H4 (cell line): ENCODE measurements around the gene GCHFR. TPM values are rescaled to one million over a fixed set of nuclear protein-coding genes. Genes with fewer than 3 reads are reported as not detected.

ENCODE experiments used
- DNase-seq: peaks from one replicate; pipeline ENCODE4 v3.0.0-alpha.2; 2015; ENCODE audit warnings: low spot score
- total RNA-seq: library from RNA; depleted of rRNA; stranded (reverse); fragments of >200 nt; shearing (Covaris generic); gene quantifications from 2 replicates; pipeline ENCODE4 v1.2.3, GENCODE V29; 2014; rRNA removed

GCHFR gene
- total RNA-seq, 1 experiment from 2014 or later: 43.2 TPM

- DNase-seq: no peak
Observed at GRCh38 chr15:40808861-40809450, 45.1 kb downstream of the GCHFR start.

DNA sequence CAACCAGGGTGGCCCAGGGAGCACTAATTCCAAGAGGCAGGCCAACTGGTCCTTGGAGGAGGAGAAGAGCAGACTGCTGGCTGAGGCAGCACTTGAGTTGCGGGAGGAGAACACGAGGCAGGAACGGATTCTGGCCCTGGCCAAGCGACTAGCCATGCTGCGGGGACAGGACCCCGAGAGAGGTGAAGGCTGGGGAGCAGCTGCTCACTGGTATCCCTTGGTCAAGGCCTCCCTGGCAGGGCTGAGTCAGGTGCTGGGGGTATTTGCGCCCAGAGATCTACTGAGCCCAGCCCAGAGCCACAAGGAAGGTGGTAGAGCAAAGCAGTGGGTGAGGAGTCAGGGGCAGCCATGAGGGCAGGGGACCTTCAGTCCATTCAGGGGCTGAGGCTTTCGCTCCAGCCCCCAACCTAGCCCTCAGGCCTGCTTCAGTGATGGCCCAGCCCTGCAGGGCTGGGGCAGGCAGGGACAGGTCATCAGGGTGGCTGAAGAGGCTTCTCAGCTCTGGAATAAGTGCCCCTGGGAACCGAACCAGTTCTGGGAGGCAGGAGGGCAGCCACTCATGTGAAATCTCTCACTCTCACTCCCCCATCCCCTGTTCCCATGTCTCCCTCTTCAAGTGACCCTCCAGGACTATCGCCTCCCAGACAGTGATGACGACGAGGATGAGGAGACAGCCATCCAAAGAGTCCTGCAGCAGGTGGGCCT, 49.0 kb downstream of the GCHFR start:
- DNase-seq: no peak

- DNase-seq: no peak
Observed at GRCh38 chr15:40815042-40815698, 51.3 kb downstream of the GCHFR start.

Other genes starting within 250 kb of the GCHFR start
- 22.9 and 33.5 TPM in 2 replicates for gene CCDC32, start 199.0 kb upstream of the GCHFR start, total RNA-seq
- 13.6 and 18.2 TPM in 2 replicates for gene RPUSD2, start 194.8 kb upstream of the GCHFR start, total RNA-seq
- 18.3 and 18.8 TPM in 2 replicates for gene KNL1, start 169.8 kb upstream of the GCHFR start, total RNA-seq
- gene RAD51, start 68.9 kb upstream of the GCHFR start, total RNA-seq: 8.5 and 13.5 TPM in 2 replicates
- gene RMDN3, start 8.8 kb upstream of the GCHFR start, total RNA-seq: 10.1 and 10.4 TPM in 2 replicates
- gene C15orf62, start 5.9 kb downstream of the GCHFR start, total RNA-seq: 0.45 TPM in 1 of 2 replicates, not detected in the other
- 29.4 and 32.2 TPM in 2 replicates for gene ZFYVE19, start 43.0 kb downstream of the GCHFR start, total RNA-seq
- gene DNAJC17, start 43.4 kb downstream of the GCHFR start, total RNA-seq: 50.4 and 60.5 TPM in 2 replicates
- not detected in 2 replicates for gene PPP1R14D, start 64.6 kb downstream of the GCHFR start, total RNA-seq
- gene SPINT1, start 80.0 kb downstream of the GCHFR start, total RNA-seq: 0.02 TPM in 1 of 2 replicates, not detected in the other
- 0.41 TPM in 1 of 2 replicates, not detected in the other for gene RHOV, start 110.2 kb downstream of the GCHFR start, total RNA-seq
- 13.3 and 18.5 TPM in 2 replicates for gene VPS18, start 130.4 kb downstream of the GCHFR start, total RNA-seq
- gene DLL4, start 165.3 kb downstream of the GCHFR start, total RNA-seq: 0.10 TPM in 1 of 2 replicates, not detected in the other
- gene CHAC1, start 189.4 kb downstream of the GCHFR start, total RNA-seq: 28.0 and 35.4 TPM in 2 replicates